K562 (cell line): ENCODE data around the gene CNPY4. TPM values are rescaled to one million over a fixed set of nuclear protein-coding genes. Genes with fewer than 3 reads are reported as not detected.
A peak's percentile ranks its signal among the peaks of the same experiment; 100 is the strongest.

Experiments
- BCOR ChIP-seq: fragments of 450-650 bp; IDR thresholded peaks from 2 replicates; pipeline ENCODE4 v1.6.1; 2016
- ETV5 ChIP-seq: sonication (generic); formaldehyde crosslinking; IDR thresholded peaks from 2 replicates; pipeline ENCODE4 v1.4.0; 2020; ENCODE audit warnings: low read depth, mild to moderate bottlenecking, missing genetic modification reagents
- HDAC6 ChIP-seq: IDR thresholded peaks from 2 replicates; pipeline ENCODE4 v1.6.1; 2012; ENCODE audit warnings: low read depth, mild to moderate bottlenecking, control low read depth, inconsistent platforms, low read length, moderate library complexity
- HNRNPUL1 ChIP-seq: fragments of 200-400 bp; formaldehyde crosslinking; IDR thresholded peaks from 2 replicates; pipeline ENCODE4 v1.6.1; 2017; ENCODE audit warnings: low read length
- MIER1 ChIP-seq: fragments of 450-650 bp; IDR thresholded peaks from 2 replicates; pipeline ENCODE4 v1.6.1; 2016; ENCODE audit warnings: antibody characterized with exemption, mild to moderate bottlenecking, low read depth
- NBN ChIP-seq: fragments of 450-650 bp; IDR thresholded peaks from 2 replicates; pipeline ENCODE4 v1.6.1; 2016; ENCODE audit warnings: low read depth, mild to moderate bottlenecking
- NFXL1 ChIP-seq: fragments of 450-650 bp; formaldehyde crosslinking; IDR thresholded peaks from 2 replicates; pipeline ENCODE4 v1.4.0; 2021; ENCODE audit warnings: mild to moderate bottlenecking
- PCBP2 ChIP-seq: fragments of 200-400 bp; formaldehyde crosslinking; IDR thresholded peaks from 2 replicates; pipeline ENCODE4 v1.6.1; 2018; ENCODE audit warnings: low read length, low read depth, mild to moderate bottlenecking, moderate library complexity; ENCODE audit not compliant: poor library complexity, severe bottlenecking
- RBM15 ChIP-seq: fragments of 200-400 bp; formaldehyde crosslinking; IDR thresholded peaks from 2 replicates; pipeline ENCODE4 v1.6.1; 2018; ENCODE audit warnings: mild to moderate bottlenecking, low read length, moderate library complexity; ENCODE audit not compliant: insufficient read depth
- SMARCC2 ChIP-seq: fragments of 450-650 bp; IDR thresholded peaks from 2 replicates; pipeline ENCODE4 v1.6.1; 2017; ENCODE audit warnings: antibody characterized with exemption, moderate library complexity, mild to moderate bottlenecking, low read depth
- ZFP36 ChIP-seq: fragments of 150-350 bp; IDR thresholded peaks from 2 replicates; pipeline ENCODE4 v1.6.1; 2018; ENCODE audit warnings: low read length, low read depth; ENCODE audit not compliant: partially characterized antibody
- ZNF253 ChIP-seq: fragments of 250-450 bp; sonication (Bioruptor Pico); conservative IDR thresholded peaks from 2 replicates; pipeline ENCODE4 v1.6.1; 2021; ENCODE audit warnings: mild to moderate bottlenecking
- ZNF444 ChIP-seq: fragments of 250-450 bp; sonication (Bioruptor Pico); IDR thresholded peaks from 2 replicates; pipeline ENCODE4 v1.4.0; 2020; ENCODE audit warnings: mild to moderate bottlenecking, moderate library complexity
- ZNF696 ChIP-seq: fragments of 250-450 bp; sonication (Bioruptor Pico); conservative IDR thresholded peaks from 2 replicates; pipeline ENCODE4 v1.4.0; 2020; ENCODE audit warnings: mild to moderate bottlenecking, moderate library complexity
- ZNF785 ChIP-seq: fragments of 250-450 bp; sonication (Bioruptor Pico); IDR thresholded peaks from 2 replicates; pipeline ENCODE4 v1.4.0; 2020; ENCODE audit warnings: mild to moderate bottlenecking
- polyA plus RNA-seq, 8 experiments: library from polyadenylated mRNA; depleted of rRNA in 4 of 8; stranded (reverse) in 5 of 8; unstranded in 3 of 8; fragments of >200 nt; fragmentation: Nextera tagmentation in 2 of 8; fragmentation: Illumina TruSeq in 1 of 8; extraction: Ambion mirVana in 2 of 8; extraction: Trizol in 1 of 8; gene quantifications; 2 replicates each; pipeline versions ENCODE4 v1.2.1 to v1.2.3, GENCODE V29; 2011 to 2014; ENCODE audit warnings: inconsistent platforms in 1 of 8, missing spikeins in 1 of 8
- total RNA-seq, 7 experiments: library from RNA; depleted of rRNA in 6 of 7; stranded (reverse); fragments of >200 nt in 6 of 7; fragmentation: Illumina TruSeq in 2 of 7; extraction: Trizol in 2 of 7; gene quantifications; 2 replicates each; pipeline versions ENCODE4 v1.2.1 to v1.2.3, GENCODE V29; 2011 to 2021; ENCODE audit warnings: low replicate concordance in 1 of 7
- TF ChIP-seq, protein P1 (sequence below): fragments of 450-650 bp; formaldehyde crosslinking; conservative IDR thresholded peaks from 2 replicates; pipeline ENCODE4 v1.4.0; 2022; ENCODE audit warnings: mild to moderate bottlenecking, missing genetic modification characterization
- TF ChIP-seq, protein P2 (sequence below): sonication (generic); formaldehyde crosslinking; IDR thresholded peaks from 2 replicates; pipeline ENCODE4 v1.9.0; 2022; ENCODE audit warnings: mild to moderate bottlenecking, missing genetic modification reagents
- TF ChIP-seq, protein P3 (sequence below): sonication (generic); formaldehyde crosslinking; IDR thresholded peaks from 2 replicates; pipeline ENCODE4 v1.8.0; 2022; ENCODE audit warnings: missing genetic modification reagents, mild to moderate bottlenecking, moderate library complexity, borderline replicate concordance
- TF ChIP-seq, protein P4 (sequence below): fragments of 250-450 bp; sonication (Bioruptor Pico); IDR thresholded peaks from 2 replicates; pipeline ENCODE4 v1.5.1; 2021; ENCODE audit warnings: mild to moderate bottlenecking
- TF ChIP-seq, protein P5 (sequence below): sonication (generic); formaldehyde crosslinking; IDR thresholded peaks from 2 replicates; pipeline ENCODE4 v1.8.1; 2022; ENCODE audit warnings: missing genetic modification reagents

The CNPY4 gene
- total and polyA plus RNA-seq, 9 of the 15 experiments (the other 6 are each of a cell fraction or from before 2014, with no cell fraction given): 1.9 to 11.2 (median 7.0) TPM

DNA sequence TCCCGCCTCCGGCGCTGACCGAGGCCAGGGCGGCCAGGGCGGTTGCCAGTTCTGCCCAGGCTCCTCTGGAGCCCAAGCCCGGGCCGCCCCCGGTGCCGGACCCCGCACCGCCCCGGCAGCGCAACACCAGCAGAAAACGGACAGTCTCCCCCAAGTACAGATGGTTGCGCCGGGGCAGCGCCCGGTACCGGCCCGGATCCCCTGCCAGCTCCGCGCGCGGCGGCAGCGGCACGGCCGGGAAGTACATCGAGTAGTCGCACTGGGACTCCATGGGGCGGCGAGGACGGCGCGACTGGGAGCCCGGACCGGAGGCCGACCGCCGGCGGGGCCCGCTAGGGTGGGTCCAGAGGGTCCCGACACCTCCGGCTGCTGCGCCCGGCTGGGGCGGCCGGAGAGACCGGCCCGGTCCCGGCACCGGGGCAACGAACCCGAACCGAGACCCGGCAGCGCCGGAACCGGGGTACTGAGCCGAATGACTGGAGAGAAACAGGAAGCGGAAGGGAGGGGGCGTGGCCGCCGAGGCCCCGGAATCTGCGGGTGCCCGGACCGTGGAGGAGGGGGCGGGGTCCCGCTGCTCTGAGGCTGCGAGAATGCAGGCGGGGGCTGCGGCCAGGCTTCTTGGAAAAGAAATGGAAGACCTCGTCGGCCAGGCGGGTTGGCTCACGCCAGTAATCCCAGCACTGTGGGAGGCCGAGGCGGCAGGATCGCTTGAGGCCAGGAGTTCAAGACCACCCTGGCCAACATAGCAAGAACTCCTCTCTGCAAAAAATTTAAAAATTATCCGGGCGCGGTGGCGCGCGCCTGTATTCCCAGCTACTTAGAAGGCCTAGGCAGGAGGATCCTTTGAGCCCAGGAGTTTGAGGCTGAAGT, 39.0 kb downstream of the CNPY4 start, which contains the start of gene TRAPPC14 (continued):
- no peak for TF ChIP-seq ZNF444 (CRISPR knock-in tag)
- TF ChIP-seq, protein P1, sequence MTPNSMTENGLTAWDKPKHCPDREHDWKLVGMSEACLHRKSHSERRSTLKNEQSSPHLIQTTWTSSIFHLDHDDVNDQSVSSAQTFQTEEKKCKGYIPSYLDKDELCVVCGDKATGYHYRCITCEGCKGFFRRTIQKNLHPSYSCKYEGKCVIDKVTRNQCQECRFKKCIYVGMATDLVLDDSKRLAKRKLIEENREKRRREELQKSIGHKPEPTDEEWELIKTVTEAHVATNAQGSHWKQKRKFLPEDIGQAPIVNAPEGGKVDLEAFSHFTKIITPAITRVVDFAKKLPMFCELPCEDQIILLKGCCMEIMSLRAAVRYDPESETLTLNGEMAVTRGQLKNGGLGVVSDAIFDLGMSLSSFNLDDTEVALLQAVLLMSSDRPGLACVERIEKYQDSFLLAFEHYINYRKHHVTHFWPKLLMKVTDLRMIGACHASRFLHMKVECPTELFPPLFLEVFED: no peak
- TF ChIP-seq HNRNPUL1: no peak
- TF ChIP-seq, protein P2, sequence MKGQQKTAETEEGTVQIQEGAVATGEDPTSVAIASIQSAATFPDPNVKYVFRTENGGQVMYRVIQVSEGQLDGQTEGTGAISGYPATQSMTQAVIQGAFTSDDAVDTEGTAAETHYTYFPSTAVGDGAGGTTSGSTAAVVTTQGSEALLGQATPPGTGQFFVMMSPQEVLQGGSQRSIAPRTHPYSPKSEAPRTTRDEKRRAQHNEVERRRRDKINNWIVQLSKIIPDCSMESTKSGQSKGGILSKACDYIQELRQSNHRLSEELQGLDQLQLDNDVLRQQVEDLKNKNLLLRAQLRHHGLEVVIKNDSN (CRISPR knock-in tag): no peak
- TF ChIP-seq NFXL1 (CRISPR knock-in tag): no peak
- TF ChIP-seq, protein P3, sequence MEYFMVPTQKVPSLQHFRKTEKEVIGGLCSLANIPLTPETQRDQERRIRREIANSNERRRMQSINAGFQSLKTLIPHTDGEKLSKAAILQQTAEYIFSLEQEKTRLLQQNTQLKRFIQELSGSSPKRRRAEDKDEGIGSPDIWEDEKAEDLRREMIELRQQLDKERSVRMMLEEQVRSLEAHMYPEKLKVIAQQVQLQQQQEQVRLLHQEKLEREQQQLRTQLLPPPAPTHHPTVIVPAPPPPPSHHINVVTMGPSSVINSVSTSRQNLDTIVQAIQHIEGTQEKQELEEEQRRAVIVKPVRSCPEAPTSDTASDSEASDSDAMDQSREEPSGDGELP (CRISPR knock-in tag): peak; percentile 81
- no peak for TF ChIP-seq ZNF785
- TF ChIP-seq, protein P4, sequence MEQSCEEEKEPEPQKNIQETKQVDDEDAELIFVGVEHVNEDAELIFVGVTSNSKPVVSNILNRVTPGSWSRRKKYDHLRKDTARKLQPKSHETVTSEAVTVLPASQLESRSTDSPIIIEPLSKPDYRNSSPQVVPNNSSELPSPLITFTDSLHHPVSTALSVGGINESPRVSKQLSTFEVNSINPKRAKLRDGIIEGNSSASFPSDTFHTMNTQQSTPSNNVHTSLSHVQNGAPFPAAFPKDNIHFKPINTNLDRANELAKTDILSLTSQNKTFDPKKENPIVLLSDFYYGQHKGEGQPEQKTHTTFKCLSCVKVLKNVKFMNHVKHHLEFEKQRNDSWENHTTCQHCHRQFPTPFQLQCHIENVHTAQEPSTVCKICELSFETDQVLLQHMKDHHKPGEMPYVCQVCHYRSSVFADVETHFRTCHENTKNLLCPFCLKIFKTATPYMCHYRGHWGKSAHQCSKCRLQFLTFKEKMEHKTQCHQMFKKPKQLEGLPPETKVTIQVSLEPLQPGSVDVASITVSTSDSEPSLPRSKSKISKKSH (CRISPR knock-in tag): no peak
- TF ChIP-seq MIER1: no peak; the same call in 1 of the 2 replicates
- TF ChIP-seq ZNF253 (CRISPR knock-in tag): no peak; the same call in 1 of the 2 replicates
- TF ChIP-seq ZNF696: no peak
- TF ChIP-seq PCBP2: no peak
- TF ChIP-seq SMARCC2: no peak
- TF ChIP-seq BCOR: peak; percentile 58
- TF ChIP-seq RBM15: no peak
- TF ChIP-seq NBN: peak; percentile 77
- peak; percentile 52; the same call in 1 of the 2 replicates for TF ChIP-seq ETV5 (CRISPR knock-in tag)
- no peak for TF ChIP-seq ZFP36
- TF ChIP-seq HDAC6: no peak
- TF ChIP-seq, protein P5, sequence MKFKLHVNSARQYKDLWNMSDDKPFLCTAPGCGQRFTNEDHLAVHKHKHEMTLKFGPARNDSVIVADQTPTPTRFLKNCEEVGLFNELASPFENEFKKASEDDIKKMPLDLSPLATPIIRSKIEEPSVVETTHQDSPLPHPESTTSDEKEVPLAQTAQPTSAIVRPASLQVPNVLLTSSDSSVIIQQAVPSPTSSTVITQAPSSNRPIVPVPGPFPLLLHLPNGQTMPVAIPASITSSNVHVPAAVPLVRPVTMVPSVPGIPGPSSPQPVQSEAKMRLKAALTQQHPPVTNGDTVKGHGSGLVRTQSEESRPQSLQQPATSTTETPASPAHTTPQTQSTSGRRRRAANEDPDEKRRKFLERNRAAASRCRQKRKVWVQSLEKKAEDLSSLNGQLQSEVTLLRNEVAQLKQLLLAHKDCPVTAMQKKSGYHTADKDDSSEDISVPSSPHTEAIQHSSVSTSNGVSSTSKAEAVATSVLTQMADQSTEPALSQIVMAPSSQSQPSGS: no peak
